ENCODE results near the gene ICE1.

The ICE1 gene

GRCh38 chr5:5539590-5539989, 117.1 kb downstream of the ICE1 start:
- DNase-seq (ENCODE audit: low read depth) = no peak
